GM23338 (cell line): ENCODE measurements around the gene KYNU. TPM values are rescaled to one million over a fixed set of nuclear protein-coding genes. Genes with fewer than 3 reads are reported as not detected.

Experiments
- ATAC-seq: fragments of 200-7000 bp; cut with Tn5 transposase; 3 replicates; pipeline ENCODE4 v1.9.1; 2020
- DNase-seq: peaks from one replicate; pipeline ENCODE4 v3.0.0-alpha.2; 2015; ENCODE audit warnings: low spot score
- H2AFZ ChIP-seq: fragments of 200-600 bp; sonication (generic); 2 replicates; pipeline ENCODE4 v1.8.0; 2016; ENCODE audit warnings: antibody characterized with exemption, mild to moderate bottlenecking, moderate library complexity
- H3F3A ChIP-seq: fragments of 200-600 bp; sonication (generic); replicated peaks from 2 replicates; pipeline ENCODE4 v1.8.0; 2017; ENCODE audit warnings: antibody characterized with exemption, mixed run types, low read depth
- H3K27ac ChIP-seq: fragments of 200-600 bp; sonication (generic); 2 replicates; pipeline ENCODE4 v1.6.1; 2016; ENCODE audit warnings: low read depth
- H3K27me3 ChIP-seq: fragments of 200-600 bp; sonication (generic); 2 replicates; pipeline ENCODE4 v1.8.0; 2016; ENCODE audit warnings: mild to moderate bottlenecking, mixed run types, moderate library complexity; ENCODE audit not compliant: insufficient read depth
- H3K36me3 ChIP-seq: fragments of 200-600 bp; sonication (generic); 2 replicates; pipeline ENCODE4 v1.8.0; 2016; ENCODE audit warnings: mild to moderate bottlenecking; ENCODE audit not compliant: insufficient read depth
- H3K4me1 ChIP-seq: fragments of 200-600 bp; sonication (generic); 2 replicates; pipeline ENCODE4 v1.8.0; 2016; ENCODE audit warnings: mild to moderate bottlenecking, moderate library complexity; ENCODE audit not compliant: insufficient read depth
- H3K4me2 ChIP-seq: fragments of 200-600 bp; sonication (generic); 2 replicates; pipeline ENCODE4 v1.7.1; 2017; ENCODE audit warnings: mixed run types
- H3K4me3 ChIP-seq: fragments of 200-600 bp; sonication (generic); 2 replicates; pipeline ENCODE4 v1.6.1; 2016; ENCODE audit warnings: mixed run types
- H3K79me2 ChIP-seq: fragments of 200-600 bp; sonication (generic); replicated peaks from 2 replicates; pipeline ENCODE4 v1.8.0; 2017; ENCODE audit warnings: mild to moderate bottlenecking; ENCODE audit not compliant: insufficient read depth
- H3K9me2 ChIP-seq: fragments of 200-600 bp; sonication (generic); 2 replicates; pipeline ENCODE4 v1.8.0; 2017; ENCODE audit not compliant: insufficient read depth
- H4K20me1 ChIP-seq: fragments of 200-600 bp; sonication (generic); replicated peaks from 2 replicates; pipeline ENCODE4 v1.8.0; 2017; ENCODE audit warnings: mild to moderate bottlenecking; ENCODE audit not compliant: insufficient read depth
- H3K27ac Mint-ChIP-seq: 2 replicates; pipeline ENCODE4 v1.8.0; 2020; ENCODE audit warnings: inconsistent platforms, mild to moderate bottlenecking, moderate library complexity, mixed read lengths
- H3K27me3 Mint-ChIP-seq: 3 replicates; pipeline ENCODE4 v1.8.0; 2022; ENCODE audit warnings: low read depth, mild to moderate bottlenecking, moderate library complexity, mixed read lengths, inconsistent platforms; ENCODE audit not compliant: insufficient read depth, poor library complexity
- H3K36me3 Mint-ChIP-seq: 3 replicates; pipeline ENCODE4 v1.8.0; 2021; ENCODE audit warnings: low read depth, mild to moderate bottlenecking, inconsistent platforms, moderate library complexity, mixed read lengths
- H3K4me1 Mint-ChIP-seq: 3 replicates; pipeline ENCODE4 v1.8.0; 2020; ENCODE audit warnings: mild to moderate bottlenecking, inconsistent platforms, mixed read lengths
- H3K4me3 Mint-ChIP-seq: 3 replicates; pipeline ENCODE4 v1.8.0; 2021; ENCODE audit warnings: moderate library complexity, mild to moderate bottlenecking, inconsistent platforms, mixed read lengths
- H3K9me3 Mint-ChIP-seq: 3 replicates; pipeline ENCODE4 v1.8.0; 2020; ENCODE audit warnings: moderate library complexity, mild to moderate bottlenecking, inconsistent platforms, mixed read lengths
- ETS1 ChIP-seq: IDR thresholded peaks from 2 replicates; pipeline ENCODE4 v1.6.1; 2016; ENCODE audit warnings: antibody characterized with exemption
- JUNB ChIP-seq: IDR thresholded peaks from one replicate; pipeline ENCODE4 v1.6.1; 2016; ENCODE audit warnings: antibody characterized with exemption; ENCODE audit not compliant: unreplicated experiment
- NANOG ChIP-seq: IDR thresholded peaks from 2 replicates; pipeline ENCODE4 v1.6.1; 2016; ENCODE audit warnings: antibody characterized with exemption, borderline replicate concordance
- POLR2AphosphoS5 ChIP-seq: IDR thresholded peaks from 2 replicates; pipeline ENCODE4 v1.6.1; 2016; ENCODE audit warnings: antibody characterized with exemption, low read depth
- REST ChIP-seq: IDR thresholded peaks from one replicate; pipeline ENCODE4 v1.6.1; 2018; ENCODE audit warnings: antibody characterized with exemption; ENCODE audit not compliant: unreplicated experiment
- ZNF114 ChIP-seq: fragments of 250-450 bp; sonication (Bioruptor Pico); IDR thresholded peaks from 2 replicates; pipeline ENCODE4 v1.5.0; 2020; ENCODE audit warnings: mild to moderate bottlenecking, moderate library complexity
- polyA plus RNA-seq: library from polyadenylated mRNA; unstranded; fragments of >200 nt; fragmentation: Nextera tagmentation; extraction: Ambion mirVana; gene quantifications from 2 replicates; pipeline ENCODE4 v1.2.1, GENCODE V29; 2016
- total RNA-seq: library from RNA; depleted of rRNA; stranded (reverse); fragments of >200 nt; shearing (Covaris generic); gene quantifications from 2 replicates; pipeline ENCODE4 v1.2.3, GENCODE V29; 2014

KYNU gene
- total and polyA plus RNA-seq, 2 experiments from 2014 or later = 0.03 to 0.21 TPM

- Histone ChIP-seq H3K27me3 (no peaks in the 10 kb centered on the region), H3F3A (no peaks in the 10 kb centered on the region), H3K4me1 (no peaks in the 10 kb centered on the region), H3K36me3 (no peaks in the 10 kb centered on the region), H3K79me2 (no peaks in the 10 kb centered on the region), H3K4me3 (no peak overlapping the region), H3K27ac (no peak overlapping the region), H3K9me2 (no peaks in the 10 kb centered on the region), H4K20me1 (no peaks in the 10 kb centered on the region), H3K4me2 (no peak overlapping the region), H2AFZ (no peak overlapping the region)
- no peak for DNase-seq
- H3K4me3 Mint-ChIP-seq = no peak overlapping the region
- no peak for TF ChIP-seq ZNF114 (CRISPR knock-in tag)
- no peak for TF ChIP-seq JUNB
- H3K4me1 Mint-ChIP-seq = no peaks in the 10 kb centered on the region
- H3K36me3 Mint-ChIP-seq = no peaks in the 10 kb centered on the region
- H3K27me3 Mint-ChIP-seq = no peaks in the 10 kb centered on the region
- no peaks in the 10 kb centered on the region for H3K9me3 Mint-ChIP-seq
- H3K27ac Mint-ChIP-seq = no peak overlapping the region
- ATAC-seq = no peak
Measured at GRCh38 chr2:142997231-142997630, 119.8 kb downstream of the KYNU start.

DNA sequence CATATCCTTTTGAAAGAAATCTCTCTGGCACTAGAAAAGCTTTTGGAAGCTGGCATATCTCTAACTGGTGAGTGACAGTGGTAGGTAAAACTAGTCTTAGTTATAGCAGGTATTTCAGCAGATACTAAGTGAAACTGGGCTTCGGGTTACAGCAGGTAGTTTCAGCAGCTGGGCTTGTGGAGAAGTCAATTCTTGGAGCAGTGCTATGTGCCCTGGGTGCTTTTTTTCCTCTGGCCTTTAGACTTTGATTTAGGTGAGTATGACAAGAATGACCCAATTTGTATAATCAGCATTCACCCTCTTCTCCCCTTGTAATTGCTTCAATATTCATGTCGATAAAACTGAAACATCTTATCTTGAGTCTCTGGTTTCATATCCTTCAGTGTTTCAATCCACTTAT is 123.1 kb downstream of the KYNU start:
- peaks cover 4% of the 10 kb centered on the region; the same call in 2 of the 3 replicates for H3K36me3 Mint-ChIP-seq
- no peaks in the 10 kb centered on the region for H3K27me3 Mint-ChIP-seq
- H4K20me1 ChIP-seq = no peaks in the 10 kb centered on the region
- H3K4me2 ChIP-seq = no peak overlapping the region
- TF ChIP-seq ZNF114 (CRISPR knock-in tag) = no peak
- no peak for ATAC-seq
- H3K27me3 ChIP-seq = no peaks in the 10 kb centered on the region
- H3F3A ChIP-seq = no peaks in the 10 kb centered on the region
- no peak overlapping the region for H2AFZ ChIP-seq
- no peak overlapping the region for H3K27ac ChIP-seq
- H3K27ac Mint-ChIP-seq = no peak overlapping the region
- H3K36me3 ChIP-seq = no peaks in the 10 kb centered on the region
- DNase-seq = peak; percentile 23
- H3K4me1 Mint-ChIP-seq = no peaks in the 10 kb centered on the region
- no peaks in the 10 kb centered on the region for H3K4me1 ChIP-seq
- H3K4me3 Mint-ChIP-seq = no peak overlapping the region
- no peaks in the 10 kb centered on the region for H3K9me2 ChIP-seq
- H3K9me3 Mint-ChIP-seq = peaks cover under 1% of the 10 kb centered on the region; the same call in 2 of the 3 replicates
- H3K79me2 ChIP-seq = no peaks in the 10 kb centered on the region
- H3K4me3 ChIP-seq = no peak overlapping the region

GRCh38 chr2:143001501-143001900 is 124.0 kb downstream of the KYNU start:
- H3K27ac Mint-ChIP-seq = no peak overlapping the region
- Histone ChIP-seq H3K27me3 (no peaks in the 10 kb centered on the region), H3K4me3 (no peak overlapping the region), H2AFZ (no peak overlapping the region), H3K79me2 (no peaks in the 10 kb centered on the region), H4K20me1 (no peaks in the 10 kb centered on the region), H3F3A (no peaks in the 10 kb centered on the region), H3K9me2 (no peaks in the 10 kb centered on the region), H3K4me2 (no peak overlapping the region), H3K27ac (no peak overlapping the region), H3K36me3 (no peaks in the 10 kb centered on the region), H3K4me1 (no peaks in the 10 kb centered on the region)
- H3K4me3 Mint-ChIP-seq = no peak overlapping the region
- ATAC-seq (no peak), DNase-seq (no peak)
- H3K27me3 Mint-ChIP-seq = no peaks in the 10 kb centered on the region
- H3K4me1 Mint-ChIP-seq = no peaks in the 10 kb centered on the region
- peaks cover 4% of the 10 kb centered on the region; the same call in 2 of the 3 replicates for H3K9me3 Mint-ChIP-seq
- peaks cover 7% of the 10 kb centered on the region; the same call in 2 of the 3 replicates for H3K36me3 Mint-ChIP-seq
- TF ChIP-seq REST = no peak
- no peak for TF ChIP-seq ETS1
- no peak for TF ChIP-seq NANOG
- no peak for TF ChIP-seq JUNB
- no peak for TF ChIP-seq ZNF114 (CRISPR knock-in tag)
- no peak for TF ChIP-seq POLR2AphosphoS5
